MCF 10A (cell line): Measurements from ENCODE around the gene WWP2. TPM values are rescaled to one million over a fixed set of nuclear protein-coding genes. Genes with fewer than 3 reads are reported as not detected.

Experiments used
- BruUV-seq: library from RNA; stranded (reverse); fragments of 400-500 nt; replicated peaks from 2 replicates; lab custom pipeline; 2021; lab: Mats Ljungman, UMichigan
- CTCF ChIA-PET: fragments of 300-600 bp; sonication (Branson Sonifier 250); formaldehyde crosslinking; extraction: SDS; loops from one replicate; lab custom pipeline; 2021; ENCODE audit warnings: antibody characterized with exemption, inconsistent platforms; lab: Yijun Ruan, JAX
- POLR2A ChIA-PET: fragments of 300-600, 350-650 bp; sonication (Branson Sonifier 250); formaldehyde crosslinking; extraction: SDS; loops from one replicate; lab custom pipeline; 2020; ENCODE audit warnings: antibody characterized with exemption, inconsistent platforms; lab: Yijun Ruan, JAX
- DNase-seq: peaks from one replicate; pipeline ENCODE4 v3.0.0-alpha.2; 2018; ENCODE audit not compliant: unreplicated experiment
- H3K27ac Mint-ChIP-seq: one replicate; pipeline ENCODE4 v1.8.0; 2022; ENCODE audit warnings: mild to moderate bottlenecking, low read depth, mixed read lengths; ENCODE audit not compliant: unreplicated experiment
- H3K27me3 Mint-ChIP-seq: one replicate; pipeline ENCODE4 v1.8.0; 2022; ENCODE audit warnings: mixed read lengths; ENCODE audit not compliant: insufficient read depth, unreplicated experiment
- H3K36me3 Mint-ChIP-seq: one replicate; pipeline ENCODE4 v1.8.0; 2022; ENCODE audit warnings: mild to moderate bottlenecking, moderate library complexity, mixed read lengths; ENCODE audit not compliant: insufficient read depth, unreplicated experiment
- H3K4me1 Mint-ChIP-seq: one replicate; pipeline ENCODE4 v1.8.0; 2022; ENCODE audit warnings: mixed read lengths; ENCODE audit not compliant: insufficient read depth, unreplicated experiment
- H3K4me3 Mint-ChIP-seq: one replicate; pipeline ENCODE4 v1.8.0; 2022; ENCODE audit warnings: mild to moderate bottlenecking, moderate library complexity, mixed read lengths; ENCODE audit not compliant: unreplicated experiment
- H3K9me3 Mint-ChIP-seq: one replicate; pipeline ENCODE4 v1.8.0; 2022; ENCODE audit warnings: mixed read lengths; ENCODE audit not compliant: unreplicated experiment
- CTCF ChIP-seq: fragments of 200-600 bp; IDR thresholded peaks from one replicate; pipeline ENCODE4 v1.8.0; 2022; ENCODE audit warnings: antibody characterized with exemption, mild to moderate bottlenecking; ENCODE audit not compliant: unreplicated experiment
- intact Hi-C: fragments of 100-400 bp; cut with micrococcal nuclease; formaldehyde crosslinking; loops from 2 replicates; pipeline ENCODE4 v1.14.1; 2022
- total RNA-seq: library from RNA; stranded (reverse); gene quantifications from 2 replicates; pipeline ENCODE4 v1.2.3, GENCODE V29; 2022

WWP2 gene
- total RNA-seq, 1 experiment from 2014 or later: 30.4 TPM

- H3K27ac Mint-ChIP-seq: no peak overlapping the region
- no peaks in the 10 kb centered on the region for H3K36me3 Mint-ChIP-seq
- H3K4me3 Mint-ChIP-seq: no peak overlapping the region
- no peaks in the 10 kb centered on the region for H3K9me3 Mint-ChIP-seq
- intact Hi-C loops: no loop called here
- peaks cover 12% of the 10 kb centered on the region for H3K4me1 Mint-ChIP-seq
- DNase-seq: no peak
- ChIA-PET POLR2A (no interaction called here), CTCF (interaction anchor here (0.7 to 1.3 kb wide), 2 partner anchors 49 to 299 kb away, joined by 3 to 8 read pairs; no protein-coding TSS in a partner anchor)
- TF ChIP-seq CTCF: no peak
- no peaks in the 10 kb centered on the region for H3K27me3 Mint-ChIP-seq
- BruUV-seq: no TSS peak
Observed at GRCh38 chr16:69844441-69844840, 82.3 kb downstream of the WWP2 start.

- CTCF ChIA-PET: interaction anchor here (0.6 kb wide), 1 partner anchor 29 kb away, joined by 3 read pairs; no protein-coding TSS in a partner anchor
Observed at GRCh38 chr16:69845181-69845580, 83.0 kb downstream of the WWP2 start.

DNA sequence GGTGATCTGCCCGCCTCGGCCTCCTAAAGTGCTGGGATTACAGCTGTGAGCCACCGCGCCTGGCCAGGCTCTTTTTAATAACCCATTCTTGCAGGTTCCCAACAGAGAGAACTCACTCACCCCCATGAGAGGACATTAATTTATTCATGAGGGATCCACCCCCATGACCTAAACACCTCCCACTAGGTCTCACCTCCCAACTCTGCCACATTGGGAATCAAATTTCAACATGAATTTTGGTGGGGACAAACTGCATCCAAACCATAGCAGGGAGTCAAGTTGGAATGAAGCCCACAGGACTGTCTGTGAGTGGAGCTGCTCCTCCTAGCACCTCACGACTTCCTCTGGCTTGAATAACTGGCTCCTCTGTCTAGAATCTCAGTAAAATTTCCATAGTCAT, 85.5 kb downstream of the WWP2 start:
- Mint-ChIP-seq H3K27me3 (no peaks in the 10 kb centered on the region), H3K9me3 (no peaks in the 10 kb centered on the region), H3K36me3 (peaks cover 12% of the 10 kb centered on the region), H3K27ac (no peak overlapping the region), H3K4me3 (no peak overlapping the region), H3K4me1 (peaks cover 7% of the 10 kb centered on the region)
- CTCF ChIA-PET: no interaction called here
- intact Hi-C loops: no loop called here
- no peak for TF ChIP-seq CTCF
- no peak for DNase-seq
- POLR2A ChIA-PET: interaction anchor here (1.0 kb wide), 1 partner anchor 58 kb away, joined by 3 read pairs; no protein-coding TSS in a partner anchor
- no TSS peak for BruUV-seq

More at GRCh38 chr16:69845181-69845580, 83.0 kb downstream of the WWP2 start:
- no peaks in the 10 kb centered on the region for H3K27me3 Mint-ChIP-seq
- no peak for TF ChIP-seq CTCF
- no peaks in the 10 kb centered on the region for H3K9me3 Mint-ChIP-seq
- peaks cover 7% of the 10 kb centered on the region for H3K4me1 Mint-ChIP-seq
- H3K27ac Mint-ChIP-seq: no peak overlapping the region
- POLR2A ChIA-PET: interaction anchor here (0.6 kb wide), 1 partner anchor 870 kb away, joined by 3 read pairs; no protein-coding TSS in a partner anchor
- no peak overlapping the region for H3K4me3 Mint-ChIP-seq
- intact Hi-C loops: no loop called here
- no TSS peak for BruUV-seq
- DNase-seq: no peak
- peaks cover 2% of the 10 kb centered on the region for H3K36me3 Mint-ChIP-seq

DNA sequence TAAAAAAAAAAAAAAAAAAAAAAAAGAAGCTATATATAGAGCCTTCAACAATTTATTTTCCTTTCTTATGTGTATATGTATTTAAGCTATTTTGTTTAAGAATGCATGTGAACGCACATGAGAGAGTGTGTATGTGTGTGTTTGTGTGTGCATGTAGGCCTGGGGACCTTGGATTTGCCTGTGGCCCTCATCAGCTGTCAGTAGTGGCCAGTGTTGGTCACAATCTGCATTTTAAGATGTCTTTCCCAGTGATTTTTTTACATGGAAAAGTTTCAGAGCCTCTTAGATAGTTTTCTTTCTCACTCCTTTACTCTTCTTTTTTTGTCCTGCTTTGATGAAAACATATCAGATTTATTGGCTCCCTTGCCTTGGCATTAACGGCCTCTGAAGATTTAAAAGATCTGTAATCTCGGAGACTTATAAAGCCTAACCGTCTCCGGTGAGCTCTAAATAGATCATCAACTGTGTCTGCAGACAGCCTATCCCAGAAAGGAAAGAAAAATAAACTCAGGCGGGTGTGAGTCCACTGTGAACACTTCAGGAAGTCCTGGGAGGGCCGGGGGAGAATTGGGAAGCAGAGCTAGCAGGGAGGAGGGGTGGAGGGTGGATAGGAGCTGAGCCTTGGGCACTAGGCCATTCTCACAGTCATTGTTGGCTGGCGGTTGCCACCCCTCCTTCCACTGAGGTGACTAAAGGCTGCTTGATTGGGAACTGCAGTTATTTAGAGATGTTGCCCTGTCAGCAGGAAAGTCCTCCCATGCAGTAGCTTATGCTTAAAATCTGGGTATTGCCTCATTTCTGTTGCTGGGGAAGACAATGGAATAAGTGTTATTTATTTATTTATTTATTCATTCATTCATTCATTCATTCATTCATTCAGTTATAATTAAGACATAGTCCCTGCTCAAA, 86.8 kb downstream of the WWP2 start:
- BruUV-seq: no TSS peak
- Mint-ChIP-seq H3K9me3 (no peaks in the 10 kb centered on the region), H3K27ac (peak overlapping the region; percentile 46), H3K36me3 (peaks cover 12% of the 10 kb centered on the region), H3K4me1 (peaks cover 7% of the 10 kb centered on the region), H3K4me3 (no peak overlapping the region), H3K27me3 (no peaks in the 10 kb centered on the region)
- CTCF ChIA-PET: interaction anchor here (0.6 to 1.2 kb wide), 5 partner anchors 9 to 82 kb away, joined by 3 to 4 read pairs (median 3); no protein-coding TSS in a partner anchor
- TF ChIP-seq CTCF: no peak
- intact Hi-C loops: no loop called here
- POLR2A ChIA-PET: interaction anchor here (0.5 to 1.3 kb wide), 4 partner anchors 21 to 175 kb away, joined by 3 to 4 read pairs (median 3); no protein-coding TSS in a partner anchor
- peak; percentile 75 for DNase-seq
